K562 (cell line): ENCODE data around the gene MAP3K7. TPM values are rescaled to one million over a fixed set of nuclear protein-coding genes. Genes with fewer than 3 reads are reported as not detected.
A peak's percentile ranks its signal among the peaks of the same experiment; 100 is the strongest.

Experiments
- GATAD2A ChIP-seq: fragments of 450-650 bp; IDR thresholded peaks from 2 replicates; pipeline ENCODE4 v1.6.1; 2017
- KLF1 ChIP-seq: fragments of 450-650 bp; IDR thresholded peaks from 2 replicates; pipeline ENCODE4 v1.6.1; 2016; ENCODE audit warnings: missing genetic modification characterization, missing compliant biosample characterization
- MED1 ChIP-seq: sonication (generic); formaldehyde crosslinking; IDR thresholded peaks from 2 replicates; pipeline ENCODE4 v1.8.1; 2023; ENCODE audit warnings: missing genetic modification reagents, borderline replicate concordance
- MXI1 ChIP-seq: IDR thresholded peaks from 2 replicates; pipeline ENCODE4 v1.6.1; 2011; ENCODE audit warnings: low read depth, mild to moderate bottlenecking, improper control_type of control experiment, low read length
- STAG1 ChIP-seq: sonication (generic); formaldehyde crosslinking; IDR thresholded peaks from 2 replicates; pipeline ENCODE4 v1.5.0; 2020; ENCODE audit warnings: missing genetic modification reagents, borderline replicate concordance
- TEAD4 ChIP-seq, 2 experiments: sonication (generic) in 1 of 2; formaldehyde crosslinking in 1 of 2; IDR thresholded peaks; 2 replicates each; pipeline versions ENCODE4 v1.6.1 to v1.8.0; 2012 to 2022; ENCODE audit warnings: borderline replicate concordance in 1 of 2, inconsistent platforms in 1 of 2, low read length in 1 of 2, mild to moderate bottlenecking in 1 of 2, missing genetic modification reagents in 1 of 2
- ZMIZ1 ChIP-seq, 2 experiments: fragments of 150-350 bp in 1 of 2; IDR thresholded peaks; 2 replicates each; pipeline ENCODE4 v1.6.1; 2012 to 2016; ENCODE audit warnings: low read depth in 2 of 2, low read length in 2 of 2, mild to moderate bottlenecking in 1 of 2, moderate library complexity in 1 of 2
- ZNF24 ChIP-seq: fragments of 450-650 bp; IDR thresholded peaks from 2 replicates; pipeline ENCODE4 v1.6.1; 2016
- ZNF551 ChIP-seq: fragments of 250-450 bp; sonication (Bioruptor Pico); IDR thresholded peaks from 2 replicates; pipeline ENCODE4 v1.5.0; 2021; ENCODE audit warnings: mild to moderate bottlenecking, moderate library complexity
- ZNF609 ChIP-seq: sonication (generic); formaldehyde crosslinking; IDR thresholded peaks from 2 replicates; pipeline ENCODE4 v1.8.1; 2023; ENCODE audit warnings: missing genetic modification reagents, mild to moderate bottlenecking, borderline replicate concordance
- ZZZ3 ChIP-seq: fragments of 450-650 bp; IDR thresholded peaks from 2 replicates; pipeline ENCODE4 v1.6.1; 2016; ENCODE audit warnings: antibody characterized with exemption, mild to moderate bottlenecking, moderate library complexity
- polyA plus RNA-seq, 8 experiments: library from polyadenylated mRNA; depleted of rRNA in 4 of 8; stranded (reverse) in 5 of 8; unstranded in 3 of 8; fragments of >200 nt; fragmentation: Nextera tagmentation in 2 of 8; fragmentation: Illumina TruSeq in 1 of 8; extraction: Ambion mirVana in 2 of 8; extraction: Trizol in 1 of 8; gene quantifications; 2 replicates each; pipeline versions ENCODE4 v1.2.1 to v1.2.3, GENCODE V29; 2011 to 2014; ENCODE audit warnings: inconsistent platforms in 1 of 8, missing spikeins in 1 of 8
- total RNA-seq, 7 experiments: library from RNA; depleted of rRNA in 6 of 7; stranded (reverse); fragments of >200 nt in 6 of 7; fragmentation: Illumina TruSeq in 2 of 7; extraction: Trizol in 2 of 7; gene quantifications; 2 replicates each; pipeline versions ENCODE4 v1.2.1 to v1.2.3, GENCODE V29; 2011 to 2021; ENCODE audit warnings: low replicate concordance in 1 of 7
- TF ChIP-seq, protein P1 (sequence below): fragments of 250-450 bp; sonication (Bioruptor Pico); IDR thresholded peaks from 2 replicates; pipeline ENCODE4 v1.5.0; 2020; ENCODE audit warnings: mild to moderate bottlenecking
- TF ChIP-seq, protein P2 (sequence below), 2 experiments: fragments of 450-650 bp in 1 of 2; sonication (generic) in 1 of 2; formaldehyde crosslinking in 1 of 2; IDR thresholded peaks in 1 of 2; conservative IDR thresholded peaks in 1 of 2; 2 replicates each; pipeline versions ENCODE4 v1.6.1 to v1.8.1; 2016 to 2023; ENCODE audit warnings: mild to moderate bottlenecking in 2 of 2, moderate library complexity in 2 of 2, inconsistent platforms in 1 of 2, missing genetic modification reagents in 1 of 2

Gene MAP3K7
- total and polyA plus RNA-seq, 9 of the 15 experiments (the other 6 are each of a cell fraction or from before 2014, with no cell fraction given) = 13.4 to 60.9 (median 34.8) TPM

DNA sequence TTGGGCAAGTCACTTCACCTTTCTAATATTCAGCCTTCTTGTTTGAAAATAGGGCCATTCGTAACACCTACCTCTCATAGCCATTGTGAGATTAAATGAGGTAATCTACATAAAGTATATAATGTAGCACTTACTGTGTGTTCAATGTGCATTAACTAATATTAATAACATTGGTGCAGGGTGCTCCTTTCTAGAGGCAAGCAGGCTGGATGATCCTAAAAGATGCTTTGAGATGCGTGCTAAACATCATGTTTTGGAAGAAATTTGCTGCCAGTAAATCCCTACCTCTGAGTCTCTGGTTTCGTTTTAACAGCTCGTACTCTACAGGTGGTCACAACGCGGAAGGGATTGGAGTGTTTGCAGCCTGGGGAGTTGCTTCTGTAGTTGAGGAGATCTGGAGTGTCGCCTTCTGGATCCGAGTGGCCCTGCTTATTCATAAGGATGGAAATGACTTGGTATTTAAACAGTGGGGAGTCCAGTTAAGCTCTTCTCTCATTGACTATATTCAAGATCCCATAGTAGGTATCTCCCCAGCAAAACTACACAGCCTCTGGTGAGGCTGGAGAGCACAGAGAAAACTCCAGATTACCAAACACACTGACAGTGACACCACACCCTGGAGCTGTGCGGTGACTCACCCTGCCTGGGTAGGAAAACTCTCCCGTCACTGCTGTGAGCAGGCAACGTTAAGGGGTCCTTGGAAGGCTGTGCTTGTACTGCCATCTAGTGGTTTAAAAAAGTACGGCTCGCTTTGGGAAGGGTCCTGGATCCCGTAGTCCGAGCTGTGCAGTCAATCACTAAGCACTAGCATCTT lies 107.9 kb downstream of the MAP3K7 start (continued):
- TF ChIP-seq ZNF609 (CRISPR knock-in tag) (no peak), MXI1 (no peak), ZZZ3 (no peak), ZNF551 (no peak), MED1 (CRISPR knock-in tag) (no peak), STAG1 (CRISPR knock-in tag) (peak; percentile 98), GATAD2A (no peak), ZMIZ1 (IDR thresholded peaks at IDR 0.05; ENCODE audit: low read depth in 2 of 2, low read length in 2 of 2) (no peak), ZNF24 (peak; percentile 47; the same call in 1 of the 2 replicates), KLF1 (0 out of 2 replicates have a peak, but pooled peaks have one; percentile 27), TEAD4 (IDR thresholded peaks at IDR 0.05; ENCODE audit: low read length) (0 out of 2 replicates have a peak, but pooled peaks have one; percentile 36), TEAD4 (CRISPR knock-in tag; IDR thresholded peaks at IDR 0.05; ENCODE audit: borderline replicate concordance) (no peak)
- TF ChIP-seq, protein P1, sequence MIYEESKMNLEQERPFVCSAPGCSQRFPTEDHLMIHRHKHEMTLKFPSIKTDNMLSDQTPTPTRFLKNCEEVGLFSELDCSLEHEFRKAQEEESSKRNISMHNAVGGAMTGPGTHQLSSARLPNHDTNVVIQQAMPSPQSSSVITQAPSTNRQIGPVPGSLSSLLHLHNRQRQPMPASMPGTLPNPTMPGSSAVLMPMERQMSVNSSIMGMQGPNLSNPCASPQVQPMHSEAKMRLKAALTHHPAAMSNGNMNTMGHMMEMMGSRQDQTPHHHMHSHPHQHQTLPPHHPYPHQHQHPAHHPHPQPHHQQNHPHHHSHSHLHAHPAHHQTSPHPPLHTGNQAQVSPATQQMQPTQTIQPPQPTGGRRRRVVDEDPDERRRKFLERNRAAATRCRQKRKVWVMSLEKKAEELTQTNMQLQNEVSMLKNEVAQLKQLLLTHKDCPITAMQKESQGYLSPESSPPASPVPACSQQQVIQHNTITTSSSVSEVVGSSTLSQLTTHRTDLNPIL (CRISPR knock-in tag) = no peak
- TF ChIP-seq, protein P2, sequence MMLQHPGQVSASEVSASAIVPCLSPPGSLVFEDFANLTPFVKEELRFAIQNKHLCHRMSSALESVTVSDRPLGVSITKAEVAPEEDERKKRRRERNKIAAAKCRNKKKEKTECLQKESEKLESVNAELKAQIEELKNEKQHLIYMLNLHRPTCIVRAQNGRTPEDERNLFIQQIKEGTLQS (IDR thresholded peaks at IDR 0.05) = peak; percentile 98
- TF ChIP-seq, protein P2 (CRISPR knock-in tag; conservative IDR thresholded peaks at IDR 0.05) = peak; percentile 97
